SK-MEL-5 (cell line): ENCODE results near the gene ARHGEF28. TPM values are rescaled to one million over a fixed set of nuclear protein-coding genes. Genes with fewer than 3 reads are reported as not detected.

Experiments used
- DNase-seq: peaks from one replicate; pipeline ENCODE4 v3.0.0-alpha.2; 2016; ENCODE audit warnings: low read depth, low spot score
- in situ Hi-C: cut with HindIII; loops from 2 replicates; pipeline ENCODE4 v1.10.0; 2016; ENCODE audit warnings: low sequenced_read_pairs, high pct_unique_total_duplicates, low pct_unique_long_range_greater_than_20kb
- polyA plus RNA-seq, 2 experiments: library from polyadenylated mRNA; depleted of rRNA; stranded (reverse); fragments of >200 nt; gene quantifications; 2 replicates each; pipeline ENCODE4 v1.2.3, GENCODE V29; 2015
- total RNA-seq: library from RNA; depleted of rRNA; stranded (reverse); fragments of >200 nt; shearing (Covaris generic); gene quantifications from 2 replicates; pipeline ENCODE4 v1.2.3, GENCODE V29; 2014; rRNA removed

ARHGEF28 gene, protein sequence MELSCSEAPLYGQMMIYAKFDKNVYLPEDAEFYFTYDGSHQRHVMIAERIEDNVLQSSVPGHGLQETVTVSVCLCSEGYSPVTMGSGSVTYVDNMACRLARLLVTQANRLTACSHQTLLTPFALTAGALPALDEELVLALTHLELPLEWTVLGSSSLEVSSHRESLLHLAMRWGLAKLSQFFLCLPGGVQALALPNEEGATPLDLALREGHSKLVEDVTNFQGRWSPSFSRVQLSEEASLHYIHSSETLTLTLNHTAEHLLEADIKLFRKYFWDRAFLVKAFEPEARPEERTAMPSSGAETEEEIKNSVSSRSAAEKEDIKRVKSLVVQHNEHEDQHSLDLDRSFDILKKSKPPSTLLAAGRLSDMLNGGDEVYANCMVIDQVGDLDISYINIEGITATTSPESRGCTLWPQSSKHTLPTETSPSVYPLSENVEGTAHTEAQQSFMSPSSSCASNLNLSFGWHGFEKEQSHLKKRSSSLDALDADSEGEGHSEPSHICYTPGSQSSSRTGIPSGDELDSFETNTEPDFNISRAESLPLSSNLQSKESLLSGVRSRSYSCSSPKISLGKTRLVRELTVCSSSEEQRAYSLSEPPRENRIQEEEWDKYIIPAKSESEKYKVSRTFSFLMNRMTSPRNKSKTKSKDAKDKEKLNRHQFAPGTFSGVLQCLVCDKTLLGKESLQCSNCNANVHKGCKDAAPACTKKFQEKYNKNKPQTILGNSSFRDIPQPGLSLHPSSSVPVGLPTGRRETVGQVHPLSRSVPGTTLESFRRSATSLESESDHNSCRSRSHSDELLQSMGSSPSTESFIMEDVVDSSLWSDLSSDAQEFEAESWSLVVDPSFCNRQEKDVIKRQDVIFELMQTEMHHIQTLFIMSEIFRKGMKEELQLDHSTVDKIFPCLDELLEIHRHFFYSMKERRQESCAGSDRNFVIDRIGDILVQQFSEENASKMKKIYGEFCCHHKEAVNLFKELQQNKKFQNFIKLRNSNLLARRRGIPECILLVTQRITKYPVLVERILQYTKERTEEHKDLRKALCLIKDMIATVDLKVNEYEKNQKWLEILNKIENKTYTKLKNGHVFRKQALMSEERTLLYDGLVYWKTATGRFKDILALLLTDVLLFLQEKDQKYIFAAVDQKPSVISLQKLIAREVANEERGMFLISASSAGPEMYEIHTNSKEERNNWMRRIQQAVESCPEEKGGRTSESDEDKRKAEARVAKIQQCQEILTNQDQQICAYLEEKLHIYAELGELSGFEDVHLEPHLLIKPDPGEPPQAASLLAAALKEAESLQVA (N-terminal part only)
- total RNA-seq: 0.27 and 0.63 TPM in 2 replicates
- polyA plus RNA-seq (2015; cell fraction: cytosol; rRNA removed): 0.11 and 0.19 TPM in 2 replicates
- polyA plus RNA-seq (2015; cell fraction: nucleus; rRNA removed): 0.37 and 1.1 TPM in 2 replicates

DNA sequence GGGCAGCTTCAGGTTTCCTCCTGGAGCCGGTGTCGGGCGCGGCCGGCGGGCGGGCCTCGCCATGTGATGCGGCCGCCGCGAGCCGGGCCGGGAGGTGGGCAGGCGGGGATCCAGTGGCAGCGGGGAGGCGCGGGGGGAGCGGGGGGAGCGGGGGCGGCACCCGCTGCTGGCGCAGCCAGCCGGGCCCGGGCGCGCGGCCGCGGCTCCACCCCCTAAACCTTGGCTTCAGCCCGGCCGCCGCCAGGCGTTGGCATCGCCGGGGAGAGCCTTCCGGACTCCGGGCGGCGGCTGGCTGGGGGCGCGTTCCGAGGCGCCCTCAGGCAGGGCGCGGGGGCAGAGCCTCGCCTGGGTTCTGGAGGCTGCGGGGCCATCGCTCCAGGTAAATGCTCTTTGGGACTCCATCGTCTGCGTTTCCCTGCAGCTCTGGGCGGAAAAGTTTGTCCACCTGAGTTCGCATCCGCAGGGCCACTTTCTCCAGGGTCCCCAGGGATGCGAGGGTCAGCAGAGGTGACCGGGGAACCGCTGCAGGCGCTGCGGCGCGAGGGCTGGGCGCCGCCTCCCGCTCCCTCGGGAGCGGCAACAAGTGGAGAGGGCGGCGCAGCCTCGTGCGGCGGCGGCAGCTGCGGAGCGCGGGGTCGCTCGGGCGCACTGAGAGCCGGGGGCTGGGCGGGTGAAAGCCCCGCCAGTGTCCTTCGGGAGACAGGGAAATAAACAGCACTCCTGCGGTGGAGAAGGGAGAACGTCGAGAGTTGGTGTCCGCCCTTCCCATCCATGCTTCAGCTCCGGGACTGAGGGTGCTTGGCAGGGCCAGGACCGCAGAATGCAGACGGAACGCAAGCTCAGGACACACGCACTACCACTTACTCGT lies at the start of gene ARHGEF28:
ARHGEF28 (plus strand) TSS at position 253 of the 868 bp plus-strand sequence. CDS start 58,656 bp downstream, outside the sequence.
- DNase-seq: peak; percentile 13
- in situ Hi-C loops: no loop called here

DNA sequence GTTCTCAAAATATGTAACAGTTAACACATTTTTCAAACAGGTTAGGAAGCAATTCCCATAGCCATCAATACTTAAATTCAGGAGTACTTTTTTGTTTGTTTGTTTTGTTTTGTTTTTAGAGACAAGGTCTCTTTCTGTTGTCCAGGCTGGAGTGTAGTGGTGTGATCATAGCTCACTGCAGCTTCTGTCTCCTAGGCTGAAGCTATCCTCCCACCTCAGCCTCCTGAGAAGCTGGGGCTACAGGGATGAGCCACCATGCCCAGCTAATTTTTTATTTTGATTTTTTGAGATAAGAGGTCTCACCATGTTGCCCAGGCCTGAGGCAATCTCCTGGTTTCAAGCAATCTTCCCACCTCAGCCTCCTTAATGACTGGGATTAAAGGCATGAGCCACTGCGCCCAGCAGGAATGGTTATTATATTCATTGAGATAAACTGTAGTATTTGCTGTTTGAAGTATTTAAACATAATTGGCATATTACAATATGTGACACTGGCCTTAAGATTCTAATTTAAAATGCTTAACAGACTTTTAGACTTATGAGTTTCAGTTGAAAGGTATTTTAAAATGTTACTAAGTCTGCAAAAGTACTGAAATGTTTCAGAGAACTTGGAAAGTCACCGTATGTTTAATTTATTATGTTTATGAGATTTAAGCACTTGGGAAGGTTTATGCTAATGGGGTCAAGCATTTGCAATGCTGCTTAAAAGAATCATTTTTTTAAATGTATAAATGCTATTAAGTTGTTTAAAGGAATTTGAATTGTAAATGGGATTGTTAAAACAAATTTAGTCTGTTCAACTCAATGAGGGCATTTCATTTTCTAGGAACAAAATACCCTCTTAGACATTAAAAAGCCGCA lies 43.5 kb upstream of the ARHGEF28 start:
- no peak for DNase-seq
- in situ Hi-C loops: no loop called here

DNA sequence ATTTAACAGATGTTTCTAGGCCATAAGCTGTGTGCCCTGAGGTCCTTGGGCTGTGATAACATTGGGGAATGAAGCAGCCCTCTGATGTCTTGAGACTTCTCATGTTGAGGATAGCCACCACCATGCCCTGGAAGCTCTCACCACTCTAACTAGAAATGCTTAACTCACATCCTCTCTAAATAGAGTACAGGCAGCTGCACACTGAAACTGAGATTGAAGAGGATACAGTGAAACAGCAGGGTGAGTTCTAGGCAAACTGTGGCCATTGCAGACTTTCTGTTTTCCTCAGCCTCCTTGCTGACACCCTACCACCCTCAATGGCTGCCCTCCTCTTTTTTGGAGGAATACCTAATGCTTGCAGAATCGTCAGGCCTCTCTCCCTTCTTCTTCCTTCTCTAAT lies 38.1 kb upstream of the ARHGEF28 start:
- DNase-seq: no peak
- in situ Hi-C loops: no loop called here

DNA sequence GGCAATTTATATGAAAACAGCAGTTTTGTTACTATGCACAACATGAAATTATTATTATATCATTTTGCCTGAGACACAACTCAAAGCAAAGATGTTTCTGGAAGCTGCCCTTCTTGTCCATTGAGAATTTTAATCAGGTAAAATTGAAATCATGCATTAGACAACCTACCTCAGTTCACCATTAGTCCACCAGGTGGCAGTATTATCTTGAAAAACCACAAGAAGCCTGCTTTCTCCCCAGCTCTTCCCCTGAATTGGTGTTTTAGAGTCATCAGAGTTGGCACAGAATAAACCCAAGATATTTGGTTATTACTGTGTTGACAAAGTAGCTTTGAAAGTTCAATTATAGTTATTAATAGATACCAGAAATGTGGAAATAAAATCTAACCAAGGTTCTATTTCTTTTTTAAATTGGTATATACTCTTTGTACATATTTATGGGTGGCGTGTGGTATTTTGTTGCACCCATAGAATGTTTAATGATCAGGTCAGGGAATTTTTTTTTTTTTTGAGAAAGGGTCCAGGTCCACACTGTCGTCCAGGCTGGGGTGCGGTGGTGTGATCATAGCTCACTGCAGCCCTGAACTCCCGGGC lies 34.8 kb upstream of the ARHGEF28 start:
- peak; percentile 83 for DNase-seq
- in situ Hi-C loops: no loop called here

DNA sequence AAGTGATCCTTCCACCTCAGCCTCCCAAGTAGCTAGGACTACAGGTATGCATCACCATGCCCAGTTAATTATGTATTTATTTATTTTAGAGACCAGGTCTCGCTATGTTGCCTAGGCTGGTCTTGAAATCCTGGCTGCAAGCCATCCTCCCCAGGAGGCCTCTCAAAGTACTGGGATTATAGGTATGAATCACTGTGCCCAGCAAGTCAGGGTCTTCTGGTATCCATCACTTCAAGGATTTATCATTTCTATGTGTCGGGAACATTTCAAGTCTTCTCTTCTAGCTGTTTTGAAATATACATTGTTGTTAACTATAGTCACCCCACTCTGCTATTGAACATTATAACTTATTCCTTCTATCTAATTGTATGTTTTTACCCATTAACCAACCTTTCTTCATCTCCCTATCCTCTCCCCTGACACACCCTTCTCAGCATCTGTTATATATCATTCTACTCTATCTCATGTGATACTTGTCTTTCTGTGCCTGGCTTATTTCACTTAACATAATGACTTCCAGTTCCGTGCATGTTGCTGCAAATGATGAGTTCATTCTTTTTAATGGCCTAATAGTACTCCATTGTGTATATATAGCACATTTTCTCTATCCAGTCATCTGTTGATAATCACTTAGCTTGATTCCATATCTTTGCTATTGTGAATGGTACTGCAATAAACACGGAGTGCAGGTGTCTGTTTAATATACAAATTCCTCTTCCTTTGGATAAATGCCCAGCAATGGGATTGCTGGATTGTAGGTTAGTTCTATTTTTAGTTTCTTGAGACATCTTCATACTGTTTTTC lies 34.1 kb upstream of the ARHGEF28 start:
- no peak for DNase-seq
- in situ Hi-C loops: no loop called here

DNA sequence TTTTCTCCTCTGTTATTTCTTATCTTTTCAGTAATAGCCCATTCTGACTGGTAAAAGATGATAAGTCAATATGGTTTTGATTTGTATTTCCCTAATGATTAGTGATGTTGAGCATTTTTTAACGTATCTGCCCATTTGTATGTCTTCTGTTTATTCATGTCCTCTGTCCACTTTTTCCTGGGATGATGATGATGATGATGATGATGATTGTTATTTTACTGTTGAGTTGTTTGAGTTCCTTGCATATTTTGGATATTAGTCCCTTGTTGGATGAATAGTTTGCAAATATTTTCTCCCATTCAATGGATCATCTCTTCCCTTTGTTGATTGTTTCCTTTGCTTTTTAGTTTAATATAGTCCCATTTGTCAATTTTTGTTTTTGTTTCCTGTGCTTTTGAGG lies 33.4 kb upstream of the ARHGEF28 start:
- in situ Hi-C loops: no loop called here
- no peak for DNase-seq

DNA sequence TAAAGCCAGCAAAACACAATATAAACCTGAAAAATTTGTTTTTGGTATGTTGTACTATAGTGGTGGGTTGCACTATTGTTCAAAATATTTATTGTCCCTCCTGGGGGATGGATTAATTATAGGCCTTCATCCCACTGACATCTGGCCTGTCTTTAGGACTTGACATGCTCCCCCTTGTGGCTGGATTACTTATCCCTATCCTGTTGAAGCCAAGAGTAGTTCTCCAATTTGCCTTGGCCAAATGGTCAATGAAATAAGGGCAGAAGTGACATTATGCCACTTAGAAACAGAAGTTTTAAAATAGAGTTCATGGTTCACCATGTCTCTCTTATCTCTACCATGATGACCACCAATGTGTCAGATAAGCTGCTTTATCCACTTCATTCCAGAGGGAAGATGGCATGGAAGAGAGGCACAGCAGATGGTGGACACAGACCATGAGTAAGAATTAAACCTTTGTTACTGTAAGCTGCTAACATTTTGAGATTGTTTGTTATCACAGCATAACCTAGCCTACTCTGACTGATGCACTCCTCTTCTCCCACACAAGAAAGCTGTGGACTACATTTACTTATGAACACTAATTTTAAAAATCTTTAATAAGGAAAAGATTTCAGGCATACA lies 29.2 kb upstream of the ARHGEF28 start:
- peak; percentile 77 for DNase-seq
- in situ Hi-C loops: no loop called here

DNA sequence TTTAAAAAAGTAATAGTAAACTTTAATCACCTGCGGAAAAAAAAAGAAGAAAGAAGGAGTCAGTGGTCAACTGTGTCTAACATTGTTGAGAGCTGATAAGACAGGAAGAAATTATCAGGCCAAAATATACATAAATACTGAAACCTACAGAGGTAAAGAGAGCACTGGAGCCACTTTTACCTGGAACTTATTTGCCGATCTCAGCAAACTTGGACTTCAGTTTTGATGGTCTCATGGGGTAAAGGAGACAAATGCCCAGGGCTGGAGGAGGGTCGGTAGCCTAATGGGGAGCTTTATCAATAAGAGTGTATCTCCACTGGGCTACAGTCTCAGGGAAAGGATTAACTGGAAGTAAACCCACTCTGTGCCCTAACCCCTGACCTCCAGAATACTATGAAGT lies 26.6 kb upstream of the ARHGEF28 start:
- in situ Hi-C loops: no loop called here
- no peak for DNase-seq

DNA sequence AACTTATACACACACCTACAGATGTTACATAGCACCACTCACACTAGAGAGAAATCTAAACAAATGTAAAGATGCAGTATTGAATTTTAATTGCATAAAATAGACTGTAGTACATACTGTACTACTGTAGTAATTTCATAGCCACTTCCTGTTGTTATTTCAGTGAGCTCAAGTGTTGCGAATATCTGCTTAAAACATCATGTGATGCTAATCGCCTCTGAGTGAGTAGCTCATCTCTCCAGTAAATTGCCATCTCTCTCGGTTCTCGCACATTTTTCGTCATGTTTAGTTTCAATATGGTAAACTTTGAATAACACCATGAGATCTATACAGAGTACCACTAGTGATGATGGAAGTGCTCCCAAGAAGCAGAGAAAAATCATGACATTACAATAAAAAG lies 22.0 kb upstream of the ARHGEF28 start:
- in situ Hi-C loops: no loop called here
- DNase-seq: no peak

DNA sequence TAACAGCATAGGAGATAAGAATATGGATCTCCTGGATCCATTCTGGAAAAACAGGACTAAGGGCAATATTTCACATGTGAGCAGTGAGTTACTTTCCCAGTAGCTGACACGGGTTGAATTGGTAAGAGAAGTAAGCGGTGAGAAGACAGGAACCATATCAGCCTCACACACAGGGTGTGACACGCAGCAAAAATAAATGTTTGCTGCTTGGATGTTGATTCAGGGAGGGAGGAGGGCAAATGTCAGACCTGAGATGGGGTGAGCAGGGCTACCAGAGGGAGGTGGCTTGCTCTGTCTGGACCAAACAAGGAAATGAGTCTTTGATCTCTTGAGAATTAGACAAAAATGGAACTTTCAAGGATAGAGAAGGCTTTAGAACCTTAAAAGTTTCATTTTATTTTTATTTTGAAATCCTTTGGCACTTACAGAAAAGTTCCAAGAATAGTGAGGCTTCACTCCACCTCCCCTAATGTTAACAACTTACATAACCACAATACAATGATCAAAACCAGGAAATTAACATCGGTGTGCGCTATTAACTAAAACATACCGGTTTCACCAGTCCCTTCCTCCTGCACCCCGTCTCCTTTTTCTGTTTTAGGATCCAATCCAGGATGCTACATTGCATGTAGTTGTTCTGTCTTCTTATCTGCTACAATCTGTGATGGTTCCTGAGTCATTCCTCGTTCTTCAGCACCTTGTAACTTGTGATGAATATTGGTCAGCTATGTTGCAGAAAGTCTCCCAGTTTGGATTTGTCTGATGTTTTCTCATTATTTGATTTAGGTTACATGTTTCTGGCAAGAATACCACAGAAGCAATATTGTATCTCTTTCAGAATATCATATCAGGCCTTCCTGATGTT lies 20.5 kb upstream of the ARHGEF28 start:
- in situ Hi-C loops: no loop called here
- no peak for DNase-seq

DNA sequence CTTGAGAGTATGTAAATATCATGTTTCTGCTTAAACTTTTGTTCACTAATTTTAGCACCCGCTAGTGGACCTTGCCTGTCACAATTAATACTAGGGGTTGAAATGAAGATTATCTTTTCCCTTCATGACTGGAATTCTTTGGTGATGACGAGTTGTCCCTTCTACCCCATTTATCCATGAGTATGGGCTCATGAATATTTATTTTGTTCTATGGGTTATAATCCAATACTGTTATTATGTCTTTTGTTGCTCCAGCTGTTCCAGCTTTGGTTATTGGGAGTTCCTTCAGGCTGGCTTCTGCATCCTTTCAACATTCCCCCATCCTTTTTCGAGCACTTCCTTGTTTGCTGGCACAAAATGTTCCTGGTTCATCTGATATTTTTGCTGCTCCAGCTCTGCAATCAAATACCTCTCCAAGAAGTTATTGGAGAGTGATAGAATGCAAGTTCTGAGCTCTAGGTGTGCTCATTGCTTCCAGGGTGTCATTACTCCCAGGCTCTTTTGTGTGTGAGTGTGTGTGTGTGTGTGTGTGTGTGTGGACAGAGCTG lies 19.7 kb upstream of the ARHGEF28 start:
- no peak for DNase-seq
- in situ Hi-C loops: no loop called here

DNA sequence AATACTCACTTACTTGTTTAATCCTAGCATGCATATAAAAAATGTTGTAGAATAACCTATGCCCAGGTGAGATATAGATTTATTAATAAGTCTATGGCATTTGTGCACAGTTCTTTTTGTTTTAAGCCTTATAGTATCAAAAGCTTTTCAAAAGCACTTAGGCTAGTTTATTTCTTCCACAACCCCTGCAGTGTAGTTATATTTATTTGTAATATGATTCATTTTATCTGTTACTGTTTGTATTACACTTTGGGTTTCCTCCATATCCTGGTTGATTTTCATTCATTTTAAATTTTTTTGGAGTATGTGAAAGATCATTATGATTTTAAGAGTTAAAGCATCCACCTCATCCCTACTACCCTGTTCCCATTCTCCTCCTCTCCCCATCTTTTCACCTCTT lies 18.8 kb upstream of the ARHGEF28 start:
- in situ Hi-C loops: no loop called here
- no peak for DNase-seq

DNA sequence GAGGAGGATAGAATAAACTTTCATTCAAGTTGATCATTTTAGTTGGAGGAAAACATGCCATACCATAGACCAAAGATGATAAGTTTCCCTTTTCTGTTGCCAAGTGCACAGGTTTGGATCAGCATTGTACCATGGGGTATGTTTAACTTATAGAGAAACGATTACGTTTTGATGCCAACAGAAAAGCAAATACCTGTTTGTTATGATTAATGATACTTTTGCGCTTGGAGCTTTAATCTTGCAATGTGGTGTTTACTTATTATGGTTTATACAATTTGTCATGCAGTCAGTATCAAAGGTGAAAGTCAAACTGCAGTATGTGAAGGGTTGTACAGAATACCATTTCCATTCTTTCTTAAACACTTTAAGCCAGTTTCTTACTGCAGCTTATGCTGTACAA lies 13.2 kb upstream of the ARHGEF28 start:
- no peak for DNase-seq
- in situ Hi-C loops: no loop called here
